Liver (tissue), 9 donors: ENCODE data around the gene CBLC. TPM values are rescaled to one million over a fixed set of nuclear protein-coding genes. Genes with fewer than 3 reads are reported as not detected.

Experiments
- DNase-seq: peaks from one replicate; pipeline ENCODE4 v3.0.0-alpha.2; 2017; ENCODE audit warnings: low spot score
- H3K27ac ChIP-seq, 2 donors: one replicate each; pipeline ENCODE4 v1.7.0; 2013; ENCODE audit warnings: inconsistent platforms in 2 of 2, low read length in 2 of 2, control low read depth in 1 of 2, low read depth in 1 of 2, mild to moderate bottlenecking in 1 of 2
- H3K27me3 ChIP-seq, 4 donors: one replicate each; pipeline versions ENCODE4 v1.6.1 to v1.7.0; 2013; ENCODE audit warnings: low read length in 3 of 4, inconsistent platforms in 1 of 4, mild to moderate bottlenecking in 1 of 4, moderate library complexity in 1 of 4; ENCODE audit not compliant: control insufficient read depth in 4 of 4, insufficient read depth in 4 of 4
- H3K36me3 ChIP-seq, 4 donors: one replicate each; pipeline versions ENCODE4 v1.6.1 to v1.7.0; 2013; ENCODE audit warnings: low read length in 3 of 4, mild to moderate bottlenecking in 3 of 4, low read depth in 1 of 4, moderate library complexity in 1 of 4; ENCODE audit not compliant: control insufficient read depth in 4 of 4, insufficient read depth in 3 of 4
- H3K4me1 ChIP-seq, 4 donors: one replicate each; pipeline versions ENCODE4 v1.6.1 to v1.7.0; 2013; ENCODE audit warnings: low read length in 3 of 4, mild to moderate bottlenecking in 3 of 4, moderate library complexity in 1 of 4; ENCODE audit not compliant: control insufficient read depth in 4 of 4, insufficient read depth in 4 of 4
- H3K4me3 ChIP-seq, 3 donors: one replicate each; pipeline versions ENCODE4 v1.6.1 to v1.7.0; 2013; ENCODE audit warnings: low read length in 3 of 3, control low read depth in 1 of 3, low read depth in 1 of 3, mild to moderate bottlenecking in 1 of 3
- H3K9ac ChIP-seq, 2 donors: one replicate each; pipeline ENCODE4 v1.7.0; 2013; ENCODE audit warnings: low read length in 2 of 2, mild to moderate bottlenecking in 2 of 2, moderate library complexity in 2 of 2, control low read depth in 1 of 2, low read depth in 1 of 2
- H3K9me3 ChIP-seq, 4 donors: one replicate each; pipeline versions ENCODE4 v1.6.1 to v1.7.0; 2013; ENCODE audit warnings: low read length in 3 of 4; ENCODE audit not compliant: control insufficient read depth in 4 of 4
- FOXA2 ChIP-seq: IDR thresholded peaks from 2 replicates; pipeline ENCODE4 v1.6.1; 2016; ENCODE audit warnings: antibody characterized with exemption
- GABPA ChIP-seq, 2 donors: IDR thresholded peaks in 1 of 2; conservative IDR thresholded peaks in 1 of 2; 2 replicates each; pipeline ENCODE4 v1.6.1; 2016; ENCODE audit warnings: antibody characterized with exemption in 2 of 2, mild to moderate bottlenecking in 1 of 2, moderate library complexity in 1 of 2
- JUND ChIP-seq, 2 donors: IDR thresholded peaks; 2 replicates each; pipeline ENCODE4 v1.6.1; 2016; ENCODE audit warnings: antibody characterized with exemption in 2 of 2
- RAD21 ChIP-seq, 2 donors: IDR thresholded peaks; 2 replicates each; pipeline ENCODE4 v1.6.1; 2016; ENCODE audit warnings: antibody characterized with exemption in 2 of 2, mild to moderate bottlenecking in 2 of 2
- RXRA ChIP-seq, 2 donors: IDR thresholded peaks; 2 replicates each; pipeline ENCODE4 v1.6.1; 2017 to 2018; ENCODE audit warnings: antibody characterized with exemption in 2 of 2, mild to moderate bottlenecking in 1 of 2
- SP1 ChIP-seq: IDR thresholded peaks from 2 replicates; pipeline ENCODE4 v1.6.1; 2018; ENCODE audit warnings: antibody characterized with exemption, mild to moderate bottlenecking
- YY1 ChIP-seq: IDR thresholded peaks from 2 replicates; pipeline ENCODE4 v1.6.1; 2016; ENCODE audit warnings: antibody characterized with exemption, mild to moderate bottlenecking
- WGBS: extraction: QIAGEN DNeasy Blood & Tissue Kit; methylation state at CpG from one replicate; pipeline ENCODE4 v1.1.7; 2013; 5-methylcytosine and 5-hydroxymethylcytosine counted together
- polyA plus RNA-seq, 2 donors: library from polyadenylated mRNA; stranded (reverse) in 1 of 2; unstranded in 1 of 2; fragments of 200-250 nt in 1 of 2; fragments of >200 nt in 1 of 2; fragmentation: Nextera tagmentation in 1 of 2; extraction: Ambion mirVana in 1 of 2; gene quantifications; one replicate each; pipeline versions ENCODE4 v1.2.1 to v1.2.3, GENCODE V29; 2013 to 2015
- total RNA-seq, 2 donors: library from RNA; depleted of rRNA; stranded (reverse); fragments of >200 nt; gene quantifications; one replicate each; pipeline ENCODE4 v1.2.3, GENCODE V29; 2014
- TF ChIP-seq, protein P1 (sequence below): fragments of 150-350 bp; IDR thresholded peaks from 2 replicates; pipeline ENCODE4 v1.5.1; 2017; ENCODE audit warnings: improper control_type of control experiment, low read depth, low read length; ENCODE audit not compliant: missing input control
- TF ChIP-seq, protein P2 (sequence below): IDR thresholded peaks from 2 replicates; pipeline ENCODE4 v1.6.1; 2016; ENCODE audit warnings: antibody characterized with exemption
- TF ChIP-seq, protein P3 (sequence below): IDR thresholded peaks from 2 replicates; pipeline ENCODE4 v1.6.1; 2016; ENCODE audit warnings: antibody characterized with exemption, mild to moderate bottlenecking
- donor health status: healthy.
- donor health status: healthy.
- donor health status: healthy.
- donor health status: healthy.
- donor health status: healthy.

Gene CBLC
- total and polyA plus RNA-seq, 4 donors: 2.1 to 14.0 (median 8.8) TPM

DNA sequence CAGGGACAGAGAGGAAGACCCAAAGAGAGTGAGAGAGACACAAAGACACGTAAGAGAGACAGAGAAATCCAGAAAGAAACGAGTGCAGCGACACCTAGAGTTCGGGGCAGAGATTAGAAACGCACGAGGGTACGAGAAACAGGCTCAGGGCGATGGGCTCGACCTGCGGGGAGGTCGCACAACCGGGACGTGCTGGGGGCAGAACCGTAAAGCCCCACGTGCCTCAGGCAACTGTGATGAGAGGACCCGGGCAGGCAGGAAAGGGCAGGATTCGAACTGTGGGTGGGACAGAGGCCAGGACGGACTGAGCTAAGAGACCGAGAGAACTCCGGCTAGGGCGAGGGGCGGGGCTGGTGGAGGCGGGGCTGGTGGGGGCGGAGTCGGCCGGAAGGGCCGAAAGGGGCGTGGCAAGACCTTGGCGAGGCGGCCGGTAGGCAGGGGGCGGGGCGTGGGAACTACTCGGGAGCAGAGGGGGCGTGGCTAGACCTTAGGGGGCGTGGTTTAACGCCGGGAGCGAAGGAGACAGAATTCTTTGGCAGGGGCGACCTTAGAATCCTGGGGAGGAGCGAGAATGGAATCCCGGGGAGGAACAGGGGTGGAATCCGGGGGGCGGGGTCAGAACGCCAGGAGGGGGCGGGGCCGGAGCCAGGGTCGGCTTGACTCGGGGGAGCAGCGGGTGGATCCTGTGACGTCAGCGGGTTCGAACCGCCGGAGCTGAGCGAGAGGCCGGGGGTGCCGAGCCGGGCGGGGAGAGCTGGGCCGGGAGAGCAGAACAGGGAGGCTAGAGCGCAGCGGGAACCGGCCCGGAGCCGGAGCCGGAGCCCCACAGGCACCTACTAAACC lies 68.1 kb downstream of the CBLC start, which contains the start of gene NECTIN2 (continued):
- TF ChIP-seq, protein P1, sequence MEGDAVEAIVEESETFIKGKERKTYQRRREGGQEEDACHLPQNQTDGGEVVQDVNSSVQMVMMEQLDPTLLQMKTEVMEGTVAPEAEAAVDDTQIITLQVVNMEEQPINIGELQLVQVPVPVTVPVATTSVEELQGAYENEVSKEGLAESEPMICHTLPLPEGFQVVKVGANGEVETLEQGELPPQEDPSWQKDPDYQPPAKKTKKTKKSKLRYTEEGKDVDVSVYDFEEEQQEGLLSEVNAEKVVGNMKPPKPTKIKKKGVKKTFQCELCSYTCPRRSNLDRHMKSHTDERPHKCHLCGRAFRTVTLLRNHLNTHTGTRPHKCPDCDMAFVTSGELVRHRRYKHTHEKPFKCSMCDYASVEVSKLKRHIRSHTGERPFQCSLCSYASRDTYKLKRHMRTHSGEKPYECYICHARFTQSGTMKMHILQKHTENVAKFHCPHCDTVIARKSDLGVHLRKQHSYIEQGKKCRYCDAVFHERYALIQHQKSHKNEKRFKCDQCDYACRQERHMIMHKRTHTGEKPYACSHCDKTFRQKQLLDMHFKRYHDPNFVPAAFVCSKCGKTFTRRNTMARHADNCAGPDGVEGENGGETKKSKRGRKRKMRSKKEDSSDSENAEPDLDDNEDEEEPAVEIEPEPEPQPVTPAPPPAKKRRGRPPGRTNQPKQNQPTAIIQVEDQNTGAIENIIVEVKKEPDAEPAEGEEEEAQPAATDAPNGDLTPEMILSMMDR: peak; percentile 72
- TF ChIP-seq SP1 (peak; percentile 79), RXRA (IDR thresholded peaks at IDR 0.05) (peak; percentile 30 to 50), FOXA2 (no peak), JUND (IDR thresholded peaks at IDR 0.05) (peak in 1 of 2 donors; percentile 29)
- TF ChIP-seq, protein P2, sequence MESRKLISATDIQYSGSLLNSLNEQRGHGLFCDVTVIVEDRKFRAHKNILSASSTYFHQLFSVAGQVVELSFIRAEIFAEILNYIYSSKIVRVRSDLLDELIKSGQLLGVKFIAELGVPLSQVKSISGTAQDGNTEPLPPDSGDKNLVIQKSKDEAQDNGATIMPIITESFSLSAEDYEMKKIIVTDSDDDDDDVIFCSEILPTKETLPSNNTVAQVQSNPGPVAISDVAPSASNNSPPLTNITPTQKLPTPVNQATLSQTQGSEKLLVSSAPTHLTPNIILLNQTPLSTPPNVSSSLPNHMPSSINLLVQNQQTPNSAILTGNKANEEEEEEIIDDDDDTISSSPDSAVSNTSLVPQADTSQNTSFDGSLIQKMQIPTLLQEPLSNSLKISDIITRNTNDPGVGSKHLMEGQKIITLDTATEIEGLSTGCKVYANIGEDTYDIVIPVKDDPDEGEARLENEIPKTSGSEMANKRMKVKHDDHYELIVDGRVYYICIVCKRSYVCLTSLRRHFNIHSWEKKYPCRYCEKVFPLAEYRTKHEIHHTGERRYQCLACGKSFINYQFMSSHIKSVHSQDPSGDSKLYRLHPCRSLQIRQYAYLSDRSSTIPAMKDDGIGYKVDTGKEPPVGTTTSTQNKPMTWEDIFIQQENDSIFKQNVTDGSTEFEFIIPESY: peak; percentile 26

DNA sequence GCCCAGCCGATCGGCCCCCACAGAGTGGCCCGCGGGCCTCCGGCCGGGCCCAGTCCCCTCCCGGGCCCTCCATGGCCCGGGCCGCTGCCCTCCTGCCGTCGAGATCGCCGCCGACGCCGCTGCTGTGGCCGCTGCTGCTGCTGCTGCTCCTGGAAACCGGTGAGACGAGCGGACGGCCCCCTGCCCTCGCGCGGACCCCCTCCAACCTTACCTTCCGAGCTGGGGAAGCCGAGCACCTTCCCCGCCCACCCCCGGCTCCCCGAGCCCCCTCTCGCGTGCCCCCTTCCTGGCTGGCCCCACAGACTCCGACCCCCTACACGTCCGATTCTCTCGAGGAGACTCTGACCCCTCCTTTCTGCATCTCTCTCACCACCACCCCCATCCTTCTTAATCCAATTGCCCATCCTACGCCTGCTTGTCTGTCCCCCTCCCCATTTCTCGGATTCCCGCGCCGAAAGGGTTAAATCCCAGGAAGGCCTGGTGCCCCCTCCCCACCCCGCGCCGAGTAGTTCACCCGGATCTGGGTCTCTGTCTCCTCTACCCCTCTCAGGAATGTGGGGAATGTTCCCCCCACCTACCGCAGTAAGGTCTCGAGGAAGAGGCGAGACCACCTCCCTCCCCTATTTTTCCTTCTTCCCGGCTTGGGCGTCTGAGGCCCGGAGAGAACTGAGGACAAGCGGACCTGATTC lies 68.9 kb downstream of the CBLC start:
- H3K27ac ChIP-seq: peak overlapping the region; percentile 87 to 96
- H3K9me3 ChIP-seq: no peaks in the 10 kb centered on the region
- H3K9ac ChIP-seq: peak overlapping the region; percentile 95 to 100
- WGBS: under 1% methylated on average over 51 of the region's 51 CpGs
- H3K4me1 ChIP-seq: peaks cover 9 to 47% (median 33%) of the 10 kb centered on the region in 4 donors
- H3K4me3 ChIP-seq: peak overlapping the region; percentile 71 to 87 (median 79)
- no peaks in the 10 kb centered on the region for H3K27me3 ChIP-seq
- DNase-seq: no peak
- TF ChIP-seq, protein P3, sequence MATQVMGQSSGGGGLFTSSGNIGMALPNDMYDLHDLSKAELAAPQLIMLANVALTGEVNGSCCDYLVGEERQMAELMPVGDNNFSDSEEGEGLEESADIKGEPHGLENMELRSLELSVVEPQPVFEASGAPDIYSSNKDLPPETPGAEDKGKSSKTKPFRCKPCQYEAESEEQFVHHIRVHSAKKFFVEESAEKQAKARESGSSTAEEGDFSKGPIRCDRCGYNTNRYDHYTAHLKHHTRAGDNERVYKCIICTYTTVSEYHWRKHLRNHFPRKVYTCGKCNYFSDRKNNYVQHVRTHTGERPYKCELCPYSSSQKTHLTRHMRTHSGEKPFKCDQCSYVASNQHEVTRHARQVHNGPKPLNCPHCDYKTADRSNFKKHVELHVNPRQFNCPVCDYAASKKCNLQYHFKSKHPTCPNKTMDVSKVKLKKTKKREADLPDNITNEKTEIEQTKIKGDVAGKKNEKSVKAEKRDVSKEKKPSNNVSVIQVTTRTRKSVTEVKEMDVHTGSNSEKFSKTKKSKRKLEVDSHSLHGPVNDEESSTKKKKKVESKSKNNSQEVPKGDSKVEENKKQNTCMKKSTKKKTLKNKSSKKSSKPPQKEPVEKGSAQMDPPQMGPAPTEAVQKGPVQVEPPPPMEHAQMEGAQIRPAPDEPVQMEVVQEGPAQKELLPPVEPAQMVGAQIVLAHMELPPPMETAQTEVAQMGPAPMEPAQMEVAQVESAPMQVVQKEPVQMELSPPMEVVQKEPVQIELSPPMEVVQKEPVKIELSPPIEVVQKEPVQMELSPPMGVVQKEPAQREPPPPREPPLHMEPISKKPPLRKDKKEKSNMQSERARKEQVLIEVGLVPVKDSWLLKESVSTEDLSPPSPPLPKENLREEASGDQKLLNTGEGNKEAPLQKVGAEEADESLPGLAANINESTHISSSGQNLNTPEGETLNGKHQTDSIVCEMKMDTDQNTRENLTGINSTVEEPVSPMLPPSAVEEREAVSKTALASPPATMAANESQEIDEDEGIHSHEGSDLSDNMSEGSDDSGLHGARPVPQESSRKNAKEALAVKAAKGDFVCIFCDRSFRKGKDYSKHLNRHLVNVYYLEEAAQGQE: no peak
- TF ChIP-seq, protein P1: no peak
- TF ChIP-seq GABPA (IDR thresholded peaks at IDR 0.05 in 1 of 2, conservative IDR thresholded peaks at IDR 0.05 in 1 of 2) (no peak), YY1 (no peak), RAD21 (IDR thresholded peaks at IDR 0.05) (peak in 1 of 2 donors; percentile 4), SP1 (no peak)
- H3K36me3 ChIP-seq: no peaks in the 10 kb centered on the region
